ENCODE measurements around the gene DBI. TPM values are rescaled to one million over a fixed set of nuclear protein-coding genes. Genes with fewer than 3 reads are reported as not detected.

DBI gene
- polyA plus RNA-seq, 1 of the 3 experiments (the other 2 are of a cell fraction), result 150 TPM

- no peaks in the 10 kb centered on the region for H3K9me2 ChIP-seq
- WGBS (ENCODE audit: low lambda C conversion rate), result 68% methylated on average over 3 of the region's 3 CpGs
- H3K9ac ChIP-seq, result no peak overlapping the region
- H3K4me3 ChIP-seq (ENCODE audit: low read depth in 2 of 2, low read length in 1 of 2), result no peak overlapping the region
- no peaks in the 10 kb centered on the region for H3K9me3 ChIP-seq
- H3K79me2 ChIP-seq (ENCODE audit: insufficient read depth), result no peaks in the 10 kb centered on the region
- H3K36me3 ChIP-seq (replicated peaks in 1 of 2; ENCODE audit: control insufficient read depth in 1 of 2, insufficient read depth in 2 of 2, low read length in 1 of 2), result no peaks in the 10 kb centered on the region
- POLR2A ChIA-PET, result no interaction called here
- H3K27me3 ChIP-seq (ENCODE audit: insufficient read depth), result no peaks in the 10 kb centered on the region
- no peak overlapping the region for H3K27ac ChIP-seq (ENCODE audit: low read depth in 2 of 2, low read length in 1 of 2)
- CTCF ChIA-PET, result interaction anchor here (1.2 kb wide), 1 partner anchor 12 kb away, joined by 4 read pairs; no protein-coding TSS in a partner anchor
- no peaks in the 10 kb centered on the region for H4K20me1 ChIP-seq (ENCODE audit: insufficient read depth)
- H2AFZ ChIP-seq (ENCODE audit: low read depth), result no peak overlapping the region
- DNase-seq, result no peak
- TF ChIP-seq SIN3A (IDR thresholded peaks at IDR 0.05; ENCODE audit: borderline replicate concordance, low read depth, low read length) (no peak), USF1 (IDR thresholded peaks at IDR 0.05; ENCODE audit: borderline replicate concordance, low read depth) (no peak), CHD2 (IDR thresholded peaks at IDR 0.05; ENCODE audit: low read length, partially characterized antibody) (no peak)
- H3K4me1 ChIP-seq (ENCODE audit: control insufficient read depth in 1 of 2, insufficient read depth in 2 of 2, low read depth in 1 of 2, low read length in 1 of 2), result peaks cover 6 to 12% of the 10 kb centered on the region in 2 experiments; a peak in 3 of 4 replicates
- no peak overlapping the region for H3K4me2 ChIP-seq
- H3F3A ChIP-seq (replicated peaks; ENCODE audit: insufficient read depth), result no peaks in the 10 kb centered on the region
Observed at GRCh38 chr2:119393971-119394748, 27.4 kb downstream of the DBI start.

GRCh38 chr2:119397196-119397595 is 30.4 kb downstream of the DBI start:
- POLR2A ChIA-PET, result no interaction called here
- DNase-seq, result no peak
- H3K4me3 ChIP-seq (ENCODE audit: low read depth in 2 of 2, low read length in 1 of 2), result no peak overlapping the region
- H3K4me1 ChIP-seq (ENCODE audit: control insufficient read depth in 1 of 2, insufficient read depth in 2 of 2, low read depth in 1 of 2, low read length in 1 of 2), result no peaks in the 10 kb centered on the region
- no peaks in the 10 kb centered on the region for H4K20me1 ChIP-seq (ENCODE audit: insufficient read depth)
- no peaks in the 10 kb centered on the region for H3F3A ChIP-seq (replicated peaks; ENCODE audit: insufficient read depth)
- H3K9me3 ChIP-seq, result no peaks in the 10 kb centered on the region
- H3K27me3 ChIP-seq (ENCODE audit: insufficient read depth), result no peaks in the 10 kb centered on the region; the same call in 1 of the 2 replicates
- H3K27ac ChIP-seq (ENCODE audit: low read depth in 2 of 2, low read length in 1 of 2), result no peak overlapping the region
- H2AFZ ChIP-seq (ENCODE audit: low read depth), result no peak overlapping the region
- 35% methylated on average over 6 of the region's 6 CpGs for WGBS (ENCODE audit: low lambda C conversion rate)
- TF ChIP-seq EP300 (IDR thresholded peaks at IDR 0.05; ENCODE audit: borderline replicate concordance in 1 of 2, low read depth in 1 of 2, low read length in 1 of 2) (no peak), TAF1 (IDR thresholded peaks at IDR 0.05; ENCODE audit: borderline replicate concordance, low read depth, low read length) (no peak), FOSL2 (IDR thresholded peaks at IDR 0.05; ENCODE audit: borderline replicate concordance, low read depth) (no peak), RFX5 (IDR thresholded peaks at IDR 0.05; ENCODE audit: low read length) (no peak), SIN3A (IDR thresholded peaks at IDR 0.05; ENCODE audit: borderline replicate concordance, low read depth, low read length) (no peak), RXRA (IDR thresholded peaks at IDR 0.05; ENCODE audit: borderline replicate concordance, low read depth) (no peak)
- H3K9me2 ChIP-seq, result no peaks in the 10 kb centered on the region
- H3K4me2 ChIP-seq, result no peak overlapping the region
- no peaks in the 10 kb centered on the region for H3K79me2 ChIP-seq (ENCODE audit: insufficient read depth)
- CTCF ChIA-PET, result interaction anchor here (1.1 to 1.2 kb wide), 2 partner anchors 79 kb away, joined by 3 to 4 read pairs; no protein-coding TSS in a partner anchor
- H3K36me3 ChIP-seq (replicated peaks in 1 of 2; ENCODE audit: control insufficient read depth in 1 of 2, insufficient read depth in 2 of 2, low read length in 1 of 2), result no peaks in the 10 kb centered on the region
- H3K9ac ChIP-seq, result no peak overlapping the region

GRCh38 chr2:119402106-119402505 is 35.3 kb downstream of the DBI start:
- no peaks in the 10 kb centered on the region for H3F3A ChIP-seq (replicated peaks; ENCODE audit: insufficient read depth)
- H3K27ac ChIP-seq (ENCODE audit: low read depth in 2 of 2, low read length in 1 of 2), result no peak overlapping the region
- H3K4me2 ChIP-seq, result no peak overlapping the region
- 83% methylated on average over 5 of the region's 5 CpGs for WGBS (ENCODE audit: low lambda C conversion rate)
- H2AFZ ChIP-seq (ENCODE audit: low read depth), result no peak overlapping the region
- DNase-seq, result no peak
- no peaks in the 10 kb centered on the region for H3K9me3 ChIP-seq
- H3K4me3 ChIP-seq (ENCODE audit: low read depth in 2 of 2, low read length in 1 of 2), result no peak overlapping the region
- no peaks in the 10 kb centered on the region for H3K4me1 ChIP-seq (ENCODE audit: control insufficient read depth in 1 of 2, insufficient read depth in 2 of 2, low read depth in 1 of 2, low read length in 1 of 2)
- H3K27me3 ChIP-seq (ENCODE audit: insufficient read depth), result no peaks in the 10 kb centered on the region; the same call in 1 of the 2 replicates
- H3K9me2 ChIP-seq, result no peaks in the 10 kb centered on the region
- ChIA-PET CTCF (no interaction called here), POLR2A (no interaction called here)
- no peaks in the 10 kb centered on the region for H3K79me2 ChIP-seq (ENCODE audit: insufficient read depth)
- H3K9ac ChIP-seq, result no peak overlapping the region
- H4K20me1 ChIP-seq (ENCODE audit: insufficient read depth), result no peaks in the 10 kb centered on the region
- H3K36me3 ChIP-seq (replicated peaks in 1 of 2; ENCODE audit: control insufficient read depth in 1 of 2, insufficient read depth in 2 of 2, low read length in 1 of 2), result no peaks in the 10 kb centered on the region
- no peak for TF ChIP-seq TCF12 (IDR thresholded peaks at IDR 0.05)
- no peak for TF ChIP-seq EP300 (IDR thresholded peaks at IDR 0.05; ENCODE audit: borderline replicate concordance in 1 of 2, low read depth in 1 of 2, low read length in 1 of 2)
- no peak for TF ChIP-seq SMC3 (IDR thresholded peaks at IDR 0.05; ENCODE audit: low read depth, low read length)
- no peak for TF ChIP-seq FOXM1 (IDR thresholded peaks at IDR 0.05; ENCODE audit: low read depth)
- no peak for TF ChIP-seq CTCF (IDR thresholded peaks at IDR 0.05)
- TF ChIP-seq USF1 (IDR thresholded peaks at IDR 0.05; ENCODE audit: borderline replicate concordance, low read depth), result no peak
- TF ChIP-seq ELF1 (IDR thresholded peaks at IDR 0.05), result no peak
- TF ChIP-seq TAF1 (IDR thresholded peaks at IDR 0.05; ENCODE audit: borderline replicate concordance, low read depth, low read length), result no peak
- TF ChIP-seq RAD21 (IDR thresholded peaks at IDR 0.05; ENCODE audit: low read length), result no peak
- no peak for TF ChIP-seq YY1 (IDR thresholded peaks at IDR 0.05; ENCODE audit: low read depth)
- TF ChIP-seq EZH2phosphoT487 (IDR thresholded peaks at IDR 0.05; ENCODE audit: borderline replicate concordance, low read depth), result no peak
- TF ChIP-seq TEAD4 (IDR thresholded peaks at IDR 0.05; ENCODE audit: borderline replicate concordance, insufficient read depth), result no peak

Data from SK-N-SH (cell line).